Measurements from ENCODE around the gene INPP5B. TPM values are rescaled to one million over a fixed set of nuclear protein-coding genes. Genes with fewer than 3 reads are reported as not detected.

The INPP5B gene
- total and polyA plus RNA-seq, 9 of the 15 experiments (the other 6 are each of a cell fraction or from before 2014, with no cell fraction given): 14.1 to 28.7 (median 20.9) TPM

DNA sequence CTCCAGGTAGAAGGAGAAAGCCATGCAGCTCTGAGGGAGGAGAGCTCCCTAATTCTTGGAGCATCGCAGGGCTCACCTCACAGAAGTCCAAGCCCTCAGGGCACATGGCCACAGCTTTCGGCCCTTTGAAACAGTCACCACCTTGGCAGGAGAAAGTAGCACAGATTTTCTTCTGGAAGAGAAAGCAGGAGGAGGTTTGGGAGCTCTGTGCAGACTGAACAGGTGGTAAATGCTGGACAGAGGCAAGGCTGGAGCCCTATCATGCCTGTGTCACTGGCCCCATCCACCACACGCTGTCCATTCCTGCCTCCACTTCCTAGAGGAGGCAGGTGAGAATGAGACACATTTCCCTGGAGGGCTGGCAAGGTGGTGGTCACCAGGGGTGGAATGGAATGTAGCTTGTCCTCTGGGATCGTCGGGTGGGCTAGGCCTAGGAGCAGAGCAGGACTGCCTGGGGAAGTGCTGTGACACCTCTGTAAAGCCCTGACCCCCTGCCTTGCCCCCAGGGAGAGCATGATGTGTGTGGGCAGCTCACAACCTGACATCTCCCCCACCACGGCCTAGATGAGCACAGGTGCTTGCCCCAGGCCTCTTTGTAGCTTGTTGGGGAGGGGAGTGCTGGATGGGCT lies 2.8 kb upstream of the INPP5B start:
- peaks cover 7% of the 10 kb centered on the region; the same call in 2 of the 3 replicates for H3K79me2 ChIP-seq (ENCODE audit: control insufficient read depth, insufficient read depth, low read length)
- H3K4me3 ChIP-seq: no peak overlapping the region
- ATAC-seq (no peak), FAIRE-seq (no peak), DNase-seq (ENCODE audit: extremely low read depth in 1 of 4, low spot score in 3 of 4) (no peak)
- no peaks in the 10 kb centered on the region for H3K9me1 ChIP-seq (ENCODE audit: control insufficient read depth, insufficient read depth, low read length)
- no peak overlapping the region; a peak in 1 of 4 replicates for H3K9ac ChIP-seq (ENCODE audit: insufficient read depth in 1 of 2, low read depth in 2 of 2, low read length in 2 of 2)
- intact Hi-C loops (cut with micrococcal nuclease) (no loop called here), in situ Hi-C loops (cut with MboI) (no loop called here)
- H3K4me1 ChIP-seq (replicated peaks in 1 of 2; ENCODE audit: control insufficient read depth in 2 of 2, insufficient read depth in 2 of 2, low read length in 2 of 2): peaks cover 15 to 29% of the 10 kb centered on the region in 2 experiments; a peak in 4 of 5 replicates
- 42% methylated on average over 6 of the region's 6 CpGs for WGBS (ENCODE audit: insufficient coverage, low coverage, missing lambda C conversion rate)
- H3K9me3 ChIP-seq (replicated peaks; ENCODE audit: control insufficient read depth, insufficient read depth, low read depth, low read length): no peaks in the 10 kb centered on the region
- ChIA-PET POLR2A (interaction anchor here (0.5 to 3.3 kb wide), 9 partner anchors 9 to 1445 kb away, joined by 3 to 14 read pairs (median 6); no protein-coding TSS in a partner anchor), CTCF (ENCODE audit: low intra/inter-chr PET ratio) (no interaction called here)
- BruUV-seq (replicated peaks): no TSS peak
- H3K36me3 ChIP-seq (ENCODE audit: control insufficient read depth, insufficient read depth, low read length): 0 out of 3 replicates have a peak, but pooled peaks cover 4% of the 10 kb centered on the region
- TF ChIP-seq CBFA2T3 (IDR thresholded peaks at IDR 0.05): no peak
- TF ChIP-seq, protein P1, sequence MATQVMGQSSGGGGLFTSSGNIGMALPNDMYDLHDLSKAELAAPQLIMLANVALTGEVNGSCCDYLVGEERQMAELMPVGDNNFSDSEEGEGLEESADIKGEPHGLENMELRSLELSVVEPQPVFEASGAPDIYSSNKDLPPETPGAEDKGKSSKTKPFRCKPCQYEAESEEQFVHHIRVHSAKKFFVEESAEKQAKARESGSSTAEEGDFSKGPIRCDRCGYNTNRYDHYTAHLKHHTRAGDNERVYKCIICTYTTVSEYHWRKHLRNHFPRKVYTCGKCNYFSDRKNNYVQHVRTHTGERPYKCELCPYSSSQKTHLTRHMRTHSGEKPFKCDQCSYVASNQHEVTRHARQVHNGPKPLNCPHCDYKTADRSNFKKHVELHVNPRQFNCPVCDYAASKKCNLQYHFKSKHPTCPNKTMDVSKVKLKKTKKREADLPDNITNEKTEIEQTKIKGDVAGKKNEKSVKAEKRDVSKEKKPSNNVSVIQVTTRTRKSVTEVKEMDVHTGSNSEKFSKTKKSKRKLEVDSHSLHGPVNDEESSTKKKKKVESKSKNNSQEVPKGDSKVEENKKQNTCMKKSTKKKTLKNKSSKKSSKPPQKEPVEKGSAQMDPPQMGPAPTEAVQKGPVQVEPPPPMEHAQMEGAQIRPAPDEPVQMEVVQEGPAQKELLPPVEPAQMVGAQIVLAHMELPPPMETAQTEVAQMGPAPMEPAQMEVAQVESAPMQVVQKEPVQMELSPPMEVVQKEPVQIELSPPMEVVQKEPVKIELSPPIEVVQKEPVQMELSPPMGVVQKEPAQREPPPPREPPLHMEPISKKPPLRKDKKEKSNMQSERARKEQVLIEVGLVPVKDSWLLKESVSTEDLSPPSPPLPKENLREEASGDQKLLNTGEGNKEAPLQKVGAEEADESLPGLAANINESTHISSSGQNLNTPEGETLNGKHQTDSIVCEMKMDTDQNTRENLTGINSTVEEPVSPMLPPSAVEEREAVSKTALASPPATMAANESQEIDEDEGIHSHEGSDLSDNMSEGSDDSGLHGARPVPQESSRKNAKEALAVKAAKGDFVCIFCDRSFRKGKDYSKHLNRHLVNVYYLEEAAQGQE (IDR thresholded peaks at IDR 0.05; ENCODE audit: borderline replicate concordance): peak; percentile 60
- TF ChIP-seq, protein P1 (CRISPR knock-in tag; IDR thresholded peaks at IDR 0.05; ENCODE audit: low read depth): no peak
- no peak overlapping the region for H3K4me2 ChIP-seq (ENCODE audit: insufficient read depth, low read length)
- H4K20me1 ChIP-seq (replicated peaks; ENCODE audit: control insufficient read depth, insufficient read depth, low read length): no peaks in the 10 kb centered on the region
- H3K27ac ChIP-seq (ENCODE audit: extremely low read depth, low read depth, low read length): no peak overlapping the region
- H3K27me3 ChIP-seq (ENCODE audit: control insufficient read depth in 2 of 2, insufficient read depth in 2 of 2, low read length in 2 of 2): no peaks in the 10 kb centered on the region
- no peak overlapping the region for H2AFZ ChIP-seq (ENCODE audit: low read depth, low read length)

Measured in K562 (cell line).